Measurements from ENCODE around the gene SLC16A2. TPM values are rescaled to one million over a fixed set of nuclear protein-coding genes. Genes with fewer than 3 reads are reported as not detected.
"Not testable (repeated sequence)": the region's sequence is repeated elsewhere in the genome, so short reads cannot be mapped to it uniquely, and the experiment has no call there.

The SLC16A2 gene
- total RNA-seq, 1 experiment from 2014 or later: 78.7 TPM

DNA sequence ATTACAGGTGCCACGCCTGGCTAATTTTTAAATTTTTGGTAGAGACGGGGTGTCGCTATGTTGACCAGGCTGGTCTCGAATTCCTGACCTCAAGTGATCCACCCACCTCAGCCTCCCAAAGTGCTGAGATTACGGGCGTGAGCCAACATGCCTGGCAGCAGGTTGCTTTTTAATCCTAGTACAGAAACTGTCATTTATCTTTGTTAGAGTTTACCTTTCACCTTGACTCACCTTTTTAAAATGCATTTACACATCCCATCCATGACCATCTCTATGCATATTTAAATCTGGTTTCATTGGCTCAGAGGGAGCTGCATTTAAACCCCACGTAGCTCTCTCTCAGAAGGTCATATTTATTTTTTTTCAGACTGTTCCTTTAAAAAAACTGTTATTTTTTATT lies 31.9 kb downstream of the SLC16A2 start:
- Histone ChIP-seq H3K4me3 (ENCODE audit: insufficient read depth, low read depth, low read length) (no peak overlapping the region), H3K27me3 (ENCODE audit: control insufficient read depth, insufficient read depth, low read length) (no peaks in the 10 kb centered on the region), H3K36me3 (replicated peaks; ENCODE audit: control insufficient read depth, insufficient read depth, low read length) (no peaks in the 10 kb centered on the region)
- DNase-seq: no peak

DNA sequence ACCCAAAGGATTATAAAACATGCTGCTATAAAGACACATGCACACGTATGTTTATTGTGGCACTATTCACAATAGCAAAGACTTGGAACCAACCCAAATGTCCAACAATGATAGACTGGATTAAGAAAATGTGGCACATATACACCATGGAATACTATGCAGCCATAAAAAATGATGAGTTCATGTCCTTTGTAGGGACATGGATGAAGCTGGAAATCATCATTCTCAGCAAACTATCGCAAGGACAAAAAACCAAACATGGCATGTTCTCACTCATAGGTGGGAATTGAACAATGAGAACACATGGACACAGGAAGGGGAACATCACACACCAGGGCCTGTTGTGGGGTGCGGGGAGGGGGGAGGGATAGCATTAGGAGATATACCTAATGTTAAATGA lies 32.9 kb downstream of the SLC16A2 start:
- H3K4me3 ChIP-seq (ENCODE audit: insufficient read depth, low read depth, low read length); H3K27me3 ChIP-seq (ENCODE audit: control insufficient read depth, insufficient read depth, low read length); DNase-seq; H3K36me3 ChIP-seq (replicated peaks; ENCODE audit: control insufficient read depth, insufficient read depth, low read length): not testable (repeated sequence)

DNA sequence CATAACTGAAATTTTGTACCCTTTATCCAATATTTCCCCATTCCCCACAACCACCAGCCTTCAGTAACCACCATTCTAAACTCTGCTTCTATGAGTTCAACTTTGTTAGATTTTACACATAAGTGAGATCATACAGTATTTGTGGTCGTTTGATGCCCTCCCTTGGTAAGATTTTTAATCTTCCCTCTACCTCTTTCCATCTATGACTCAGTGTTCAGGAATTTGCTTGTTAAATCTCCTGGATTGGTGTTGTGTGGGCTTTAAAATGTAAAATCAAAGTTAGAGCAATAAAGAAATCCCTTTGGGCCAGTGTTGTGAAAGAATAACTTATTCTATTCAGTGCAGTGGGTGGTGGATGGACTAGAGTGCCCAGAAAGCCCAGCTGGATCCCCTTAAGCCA lies 37.4 kb downstream of the SLC16A2 start:
- H3K27me3 ChIP-seq (ENCODE audit: control insufficient read depth, insufficient read depth, low read length): no peaks in the 10 kb centered on the region
- no peak for DNase-seq
- H3K4me3 ChIP-seq (ENCODE audit: insufficient read depth, low read depth, low read length): no peak overlapping the region
- no peaks in the 10 kb centered on the region for H3K36me3 ChIP-seq (replicated peaks; ENCODE audit: control insufficient read depth, insufficient read depth, low read length)

DNA sequence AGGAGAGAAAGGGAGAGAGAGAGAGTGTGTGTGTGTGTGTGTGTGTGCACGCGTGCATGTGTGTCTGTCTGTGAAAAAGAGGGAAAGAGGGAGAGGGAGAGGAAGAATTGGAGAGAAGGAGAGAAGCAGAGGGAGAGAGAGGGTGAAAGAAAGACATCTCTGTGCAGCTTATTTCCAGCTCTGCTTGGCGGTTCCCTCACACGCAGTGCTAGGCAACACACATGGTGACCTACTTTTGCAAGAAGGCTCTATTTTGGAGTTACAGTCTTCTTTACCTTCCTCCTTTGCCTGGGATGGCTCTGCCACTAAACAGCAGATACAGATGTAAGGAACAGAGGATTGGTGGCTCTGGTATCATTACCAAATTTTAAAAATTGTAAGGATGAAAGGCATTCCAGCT lies 40.1 kb downstream of the SLC16A2 start:
- DNase-seq: no peak
- H3K27me3 ChIP-seq (ENCODE audit: control insufficient read depth, insufficient read depth, low read length): no peaks in the 10 kb centered on the region
- H3K36me3 ChIP-seq (replicated peaks; ENCODE audit: control insufficient read depth, insufficient read depth, low read length): no peaks in the 10 kb centered on the region

DNA sequence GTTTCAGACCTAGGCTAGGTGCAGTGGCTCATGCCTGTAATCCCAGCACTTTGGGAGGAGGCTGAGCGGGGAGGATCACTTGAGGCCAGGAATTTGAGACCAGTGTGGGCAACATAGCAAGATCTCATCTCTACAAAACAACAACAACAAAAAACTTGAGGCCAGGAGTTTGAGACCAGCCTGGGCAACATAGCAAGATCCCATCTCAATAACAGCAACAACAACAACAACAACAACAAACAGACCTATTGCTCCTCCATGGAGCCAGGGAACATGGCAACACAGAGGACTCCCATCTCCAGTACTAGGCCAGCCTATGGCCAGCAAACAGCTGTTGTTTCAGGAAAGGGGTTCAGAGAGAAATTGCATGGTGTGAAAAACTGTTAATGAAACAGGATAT lies 43.4 kb downstream of the SLC16A2 start:
- Histone ChIP-seq H3K27me3 (ENCODE audit: control insufficient read depth, insufficient read depth, low read length) (no peaks in the 10 kb centered on the region), H3K36me3 (replicated peaks; ENCODE audit: control insufficient read depth, insufficient read depth, low read length) (no peaks in the 10 kb centered on the region), H3K4me3 (ENCODE audit: insufficient read depth, low read depth, low read length) (no peak overlapping the region)
- DNase-seq: no peak

More for the DNA sequence above, 40.1 kb downstream of the SLC16A2 start:
- no peak overlapping the region for H3K4me3 ChIP-seq (ENCODE audit: insufficient read depth, low read depth, low read length)

DNA sequence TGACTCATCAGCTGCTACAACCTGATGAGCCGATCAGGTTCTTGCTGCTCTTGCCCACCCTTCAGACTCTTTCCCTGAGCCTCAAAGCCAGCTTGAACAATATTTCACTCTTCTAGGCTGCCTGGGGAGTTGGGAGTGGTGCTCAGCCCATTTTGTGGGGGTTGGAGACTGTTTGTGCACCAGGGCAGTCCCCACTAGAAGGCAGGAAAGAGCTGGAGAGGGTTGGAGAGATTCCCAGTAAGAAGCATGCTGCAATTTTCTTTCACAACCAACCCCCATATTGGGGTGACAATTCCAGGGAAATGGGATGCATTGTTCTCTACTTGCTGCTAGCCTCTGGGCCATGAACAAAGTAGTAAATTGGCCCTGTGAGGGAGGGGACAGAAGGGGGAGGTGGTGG lies 44.1 kb downstream of the SLC16A2 start:
- no peaks in the 10 kb centered on the region for H3K27me3 ChIP-seq (ENCODE audit: control insufficient read depth, insufficient read depth, low read length)
- no peaks in the 10 kb centered on the region for H3K36me3 ChIP-seq (replicated peaks; ENCODE audit: control insufficient read depth, insufficient read depth, low read length)
- DNase-seq: no peak
- no peak overlapping the region for H3K4me3 ChIP-seq (ENCODE audit: insufficient read depth, low read depth, low read length)

DNA sequence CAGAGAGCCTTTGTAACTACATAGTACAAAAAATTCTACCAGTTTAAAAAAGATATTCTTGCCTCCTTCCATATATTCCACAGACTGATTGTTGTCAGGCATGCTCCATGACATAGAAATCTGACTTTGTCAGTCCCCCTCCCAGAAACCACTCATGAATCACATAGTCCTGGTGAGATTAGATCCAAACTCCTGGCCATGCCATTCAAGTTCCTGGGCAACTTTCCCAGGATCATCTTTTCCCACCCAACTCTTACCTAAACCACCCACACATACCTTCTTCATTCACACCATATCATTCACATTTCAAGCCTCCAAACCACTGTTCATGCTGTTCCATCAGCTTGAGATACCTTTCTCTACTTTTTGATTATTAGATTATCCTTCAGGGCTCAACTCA lies 46.4 kb downstream of the SLC16A2 start:
- H3K4me3 ChIP-seq (ENCODE audit: insufficient read depth, low read depth, low read length): no peak overlapping the region
- no peaks in the 10 kb centered on the region for H3K27me3 ChIP-seq (ENCODE audit: control insufficient read depth, insufficient read depth, low read length)
- no peaks in the 10 kb centered on the region for H3K36me3 ChIP-seq (replicated peaks; ENCODE audit: control insufficient read depth, insufficient read depth, low read length)
- DNase-seq: no peak

DNA sequence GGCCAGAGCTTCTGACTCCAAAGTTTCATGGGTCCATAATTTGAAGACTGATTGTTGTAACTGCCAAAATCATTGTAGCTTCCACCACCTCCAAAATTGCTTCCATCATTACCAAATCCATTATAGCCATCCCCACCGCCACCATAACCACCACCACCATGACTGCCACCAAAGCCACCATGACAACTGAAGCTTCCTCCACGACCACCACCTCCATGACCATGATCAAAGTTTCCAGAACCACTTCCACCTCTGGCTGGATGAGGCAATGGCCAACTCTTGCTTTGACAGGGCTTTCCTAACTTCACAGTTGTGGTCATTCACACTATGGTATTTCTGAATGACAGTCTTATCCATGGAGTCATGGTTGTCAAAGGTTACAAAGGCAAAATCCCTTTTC lies 51.8 kb downstream of the SLC16A2 start:
- not testable (repeated sequence) for H3K27me3 ChIP-seq (ENCODE audit: control insufficient read depth, insufficient read depth, low read length); H3K4me3 ChIP-seq (ENCODE audit: insufficient read depth, low read depth, low read length); DNase-seq; H3K36me3 ChIP-seq (replicated peaks; ENCODE audit: control insufficient read depth, insufficient read depth, low read length)

DNA sequence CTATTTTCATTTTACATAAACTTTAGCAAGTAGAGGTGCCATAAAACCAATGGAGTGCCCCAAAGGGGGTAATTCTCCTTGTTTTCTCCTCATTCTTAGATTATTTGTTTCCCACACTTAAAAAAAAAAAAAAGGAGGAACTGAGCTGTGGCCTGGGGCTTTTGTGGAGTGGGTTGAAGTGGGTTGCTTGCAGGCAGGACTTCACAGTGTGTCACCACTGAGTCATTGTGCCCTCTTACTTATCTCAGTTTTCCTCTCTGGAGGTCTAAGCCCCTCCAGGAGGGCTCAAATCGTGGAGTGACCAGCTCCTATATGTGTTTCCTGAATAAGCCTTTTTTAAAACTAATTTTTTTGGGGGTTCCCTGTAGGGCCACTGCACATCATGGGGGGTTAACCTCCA lies 69.0 kb downstream of the SLC16A2 start:
- no peak for DNase-seq
- H3K27me3 ChIP-seq (ENCODE audit: control insufficient read depth, insufficient read depth, low read length): no peaks in the 10 kb centered on the region
- H3K36me3 ChIP-seq (replicated peaks; ENCODE audit: control insufficient read depth, insufficient read depth, low read length): no peaks in the 10 kb centered on the region
- no peak overlapping the region for H3K4me3 ChIP-seq (ENCODE audit: insufficient read depth, low read depth, low read length)

DNA sequence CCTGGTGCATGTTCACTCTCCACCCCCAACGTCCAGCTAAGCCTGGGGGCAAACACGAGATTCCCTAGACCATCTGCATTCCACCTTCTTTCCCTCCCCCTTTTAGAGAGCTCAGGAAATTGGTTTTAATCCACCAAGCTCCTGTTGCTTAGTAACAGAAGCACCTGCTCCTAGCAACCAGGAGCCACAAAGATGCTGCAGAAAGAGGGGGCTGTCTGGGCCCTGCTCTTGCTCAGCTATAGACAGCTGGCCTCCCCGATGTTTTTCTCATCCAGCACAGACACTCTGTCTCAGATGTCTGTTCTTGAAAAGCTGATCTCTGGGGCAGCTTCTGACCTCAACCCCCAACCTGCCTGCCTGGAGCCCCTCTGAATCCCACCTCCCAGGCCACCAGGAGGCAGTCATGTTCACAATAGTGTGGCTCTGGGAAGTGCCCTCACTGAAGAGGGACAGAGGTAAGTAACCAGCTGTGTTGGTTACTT lies 71.5 kb downstream of the SLC16A2 start:
- DNase-seq: no peak
- Histone ChIP-seq H3K36me3 (replicated peaks; ENCODE audit: control insufficient read depth, insufficient read depth, low read length) (no peaks in the 10 kb centered on the region), H3K4me3 (ENCODE audit: insufficient read depth, low read depth, low read length) (no peak overlapping the region)

DNA sequence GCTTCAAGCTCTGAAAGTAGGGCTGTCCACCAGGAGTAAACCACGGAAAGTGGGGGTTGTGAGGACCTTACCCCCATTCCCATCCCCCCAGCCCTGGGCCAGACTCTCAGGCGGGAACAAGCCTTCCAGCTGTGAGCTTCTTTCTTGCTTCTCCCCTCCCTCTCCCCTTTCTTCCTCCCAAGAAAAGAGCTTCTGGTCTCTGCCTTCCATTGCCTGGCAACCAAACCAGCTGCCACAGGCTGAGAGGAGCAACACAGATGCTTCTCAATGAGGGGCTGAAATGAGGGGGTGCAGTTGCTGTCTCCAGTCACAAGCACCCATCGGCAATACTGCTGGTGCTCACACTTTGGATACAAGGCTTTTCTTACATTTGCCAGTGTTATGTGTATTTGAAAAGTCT lies 72.5 kb downstream of the SLC16A2 start:
- H3K36me3 ChIP-seq (replicated peaks; ENCODE audit: control insufficient read depth, insufficient read depth, low read length): no peaks in the 10 kb centered on the region
- no peak overlapping the region for H3K4me3 ChIP-seq (ENCODE audit: insufficient read depth, low read depth, low read length)
- no peak for DNase-seq
- no peaks in the 10 kb centered on the region for H3K27me3 ChIP-seq (ENCODE audit: control insufficient read depth, insufficient read depth, low read length)

More for the DNA sequence above, 71.5 kb downstream of the SLC16A2 start:
- no peaks in the 10 kb centered on the region for H3K27me3 ChIP-seq (ENCODE audit: control insufficient read depth, insufficient read depth, low read length)

DNA sequence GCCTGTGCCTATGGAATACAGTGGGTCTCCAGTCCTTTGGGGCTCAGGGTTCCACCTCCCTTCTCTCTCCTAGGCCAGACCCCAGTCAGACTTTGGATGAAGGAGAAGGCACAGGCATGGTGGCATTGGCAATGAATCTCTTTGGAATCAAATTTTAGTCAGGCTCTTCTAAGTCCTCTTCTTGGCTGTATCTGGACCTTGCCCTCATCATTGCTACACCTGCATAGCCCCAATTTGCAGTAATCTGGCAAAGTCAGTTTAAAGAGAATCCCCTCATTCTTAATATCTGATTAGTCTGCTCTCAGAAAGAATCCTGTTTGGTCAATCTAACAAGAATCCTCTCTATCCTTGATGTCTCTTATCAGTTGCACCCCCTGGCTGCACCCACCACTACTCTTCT lies 77.6 kb downstream of the SLC16A2 start:
- no peaks in the 10 kb centered on the region for H3K36me3 ChIP-seq (replicated peaks; ENCODE audit: control insufficient read depth, insufficient read depth, low read length)
- DNase-seq: no peak
- H3K4me3 ChIP-seq (ENCODE audit: insufficient read depth, low read depth, low read length): no peak overlapping the region

DNA sequence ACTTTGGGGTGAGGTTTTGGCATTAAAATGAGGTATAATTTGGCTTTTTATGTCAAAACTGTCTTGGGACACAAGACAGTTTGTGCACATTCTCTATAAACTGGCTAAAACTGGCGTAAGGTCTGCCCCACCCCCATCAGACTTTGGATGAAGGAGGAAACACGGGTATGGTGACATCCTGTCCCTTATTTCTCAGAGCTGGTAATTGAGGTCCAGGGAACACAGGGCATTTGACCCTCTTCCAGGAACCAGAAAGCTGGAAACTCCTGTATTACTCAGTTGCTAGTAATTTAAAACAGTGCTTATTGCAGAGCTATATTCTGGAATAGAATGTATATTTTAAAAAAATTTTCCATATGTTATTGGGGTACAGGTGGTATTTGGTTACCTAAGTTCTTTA lies 78.8 kb downstream of the SLC16A2 start:
- H3K36me3 ChIP-seq (replicated peaks; ENCODE audit: control insufficient read depth, insufficient read depth, low read length): no peaks in the 10 kb centered on the region
- no peaks in the 10 kb centered on the region for H3K27me3 ChIP-seq (ENCODE audit: control insufficient read depth, insufficient read depth, low read length)
- H3K4me3 ChIP-seq (ENCODE audit: insufficient read depth, low read depth, low read length): no peak overlapping the region
- no peak for DNase-seq

More for the DNA sequence above, 77.6 kb downstream of the SLC16A2 start:
- no peaks in the 10 kb centered on the region for H3K27me3 ChIP-seq (ENCODE audit: control insufficient read depth, insufficient read depth, low read length)

DNA sequence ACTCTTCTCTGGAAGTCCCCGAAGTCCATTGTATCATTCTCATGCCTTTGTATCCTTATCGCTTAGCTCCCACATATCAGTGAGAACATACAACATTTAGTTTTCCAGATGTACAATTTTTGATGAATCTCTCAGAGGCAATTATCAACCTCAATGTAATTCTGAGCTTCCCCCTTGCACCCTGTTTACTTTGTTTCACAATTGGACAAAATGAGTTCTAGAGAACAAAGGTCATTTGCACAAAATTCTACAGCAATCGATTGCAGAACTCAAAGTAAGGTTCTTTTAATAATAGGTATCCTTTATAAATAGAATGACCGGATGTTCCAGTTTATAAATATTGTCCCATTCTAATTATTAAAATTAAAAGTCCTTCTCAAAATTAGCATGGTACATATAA lies 79.3 kb downstream of the SLC16A2 start:
- H3K27me3 ChIP-seq (ENCODE audit: control insufficient read depth, insufficient read depth, low read length): no peaks in the 10 kb centered on the region
- H3K36me3 ChIP-seq (replicated peaks; ENCODE audit: control insufficient read depth, insufficient read depth, low read length): no peaks in the 10 kb centered on the region
- no peak for DNase-seq
- H3K4me3 ChIP-seq (ENCODE audit: insufficient read depth, low read depth, low read length): no peak overlapping the region

DNA sequence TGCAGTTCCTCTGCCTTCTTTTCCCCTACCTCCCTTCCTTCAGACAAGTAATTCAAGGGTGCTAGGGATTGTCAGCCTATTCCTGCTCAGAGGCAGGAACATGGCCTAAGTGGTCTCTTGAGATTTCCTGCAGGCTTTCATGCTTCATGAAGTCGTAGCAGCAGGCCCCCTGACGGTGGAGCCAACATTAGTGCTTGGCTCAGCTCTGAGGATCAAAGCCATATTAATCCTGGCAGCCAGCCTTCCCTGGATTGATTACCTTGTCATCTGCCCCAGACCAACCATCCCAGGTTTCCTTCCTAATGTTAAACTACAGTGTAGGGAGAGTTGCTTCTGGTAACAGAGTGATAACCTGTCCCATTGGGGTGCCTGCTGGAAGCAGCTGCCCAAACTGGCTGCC lies 84.1 kb downstream of the SLC16A2 start:
- DNase-seq: no peak
- Histone ChIP-seq H3K27me3 (ENCODE audit: control insufficient read depth, insufficient read depth, low read length) (no peaks in the 10 kb centered on the region), H3K36me3 (replicated peaks; ENCODE audit: control insufficient read depth, insufficient read depth, low read length) (no peaks in the 10 kb centered on the region), H3K4me3 (ENCODE audit: insufficient read depth, low read depth, low read length) (no peak overlapping the region)

Data from H7 (cell line).